HepG2 (cell line): ENCODE measurements around the gene NDUFB3. TPM values are rescaled to one million over a fixed set of nuclear protein-coding genes. Genes with fewer than 3 reads are reported as not detected.

ENCODE experiments used
- ATAC-seq: fragments of 200-7000 bp; cut with Tn5 transposase; 3 replicates; pipeline ENCODE4 v1.9.1; 2020; ENCODE audit warnings: mild to moderate bottlenecking, moderate library complexity
- BruUV-seq: library from RNA; stranded (reverse); fragments of 400-500 nt; replicated peaks from 2 replicates; lab custom pipeline; 2021; lab: Mats Ljungman, UMichigan
- CTCF ChIA-PET: fragments of 300-600 bp; formaldehyde crosslinking; extraction: SDS; loops from one replicate; lab custom pipeline; 2021; ENCODE audit warnings: low total read pairs, inconsistent platforms, low intra/inter-chr PET ratio; lab: Yijun Ruan, JAX
- POLR2A ChIA-PET: fragments of 350-600 bp; sonication (Branson Sonifier 250); formaldehyde crosslinking; loops from one replicate; lab custom pipeline; 2020; ENCODE audit warnings: antibody characterized with exemption, inconsistent platforms; lab: Yijun Ruan, JAX
- DNase-seq: peaks from one replicate; pipeline ENCODE4 v3.0.0-alpha.2; 2015; ENCODE audit warnings: low spot score
- FAIRE-seq: peaks from 3 replicates; lab custom pipeline; 2011; peaks lifted over from hg19 to GRCh38; lab: Jason Lieb, UNC
- H2AFZ ChIP-seq: one replicate; pipeline ENCODE4 v1.6.1; 2011; ENCODE audit warnings: low read length, inconsistent platforms
- H3K27ac ChIP-seq: fragments of 300-600 bp; 3 replicates; pipeline ENCODE4 v1.8.0; 2011; ENCODE audit warnings: mixed run types, mild to moderate bottlenecking, mixed read lengths, low read length, inconsistent platforms; ENCODE audit not compliant: insufficient read depth; ENCODE audit errors: extremely low read length
- H3K27me3 ChIP-seq, 2 experiments: fragments of 200-600 bp in 1 of 2; 2 replicates in 1 of 2; 3 replicates in 1 of 2; pipeline versions ENCODE4 v1.6.0 to v1.8.0; 2011; ENCODE audit warnings: low read length in 2 of 2, mild to moderate bottlenecking in 2 of 2, moderate library complexity in 2 of 2, inconsistent platforms in 1 of 2; ENCODE audit not compliant: insufficient read depth in 2 of 2, control insufficient read depth in 1 of 2
- H3K36me3 ChIP-seq, 2 experiments: fragments of 200-600 bp in 1 of 2; replicated peaks in 1 of 2; 2 replicates in 1 of 2; 3 replicates in 1 of 2; pipeline versions ENCODE4 v1.5.1 to v1.8.0; 2011; ENCODE audit warnings: low read length in 2 of 2, inconsistent platforms in 1 of 2; ENCODE audit not compliant: insufficient read depth in 2 of 2, control insufficient read depth in 1 of 2
- H3K4me1 ChIP-seq: 2 replicates; pipeline ENCODE4 v1.5.1; 2012; ENCODE audit warnings: low read length, inconsistent platforms; ENCODE audit not compliant: insufficient read depth
- H3K4me2 ChIP-seq: 2 replicates; pipeline ENCODE4 v1.6.0; 2011; ENCODE audit warnings: low read depth, low read length, inconsistent platforms
- H3K4me3 ChIP-seq, 3 experiments: fragments of 200-600 bp in 1 of 3; sonication (generic), shearing (Covaris generic) in 1 of 3; replicated peaks in 1 of 3; 2 replicates each; pipeline ENCODE4 v1.5.1; 2011 to 2016; ENCODE audit warnings: low read length in 3 of 3, inconsistent platforms in 2 of 3, low read depth in 2 of 3, mild to moderate bottlenecking in 2 of 3, control low read depth in 1 of 3, mixed read lengths in 1 of 3; ENCODE audit not compliant: insufficient read depth in 1 of 3
- H3K79me2 ChIP-seq: one replicate; pipeline ENCODE4 v1.6.1; 2011; ENCODE audit warnings: low read length, inconsistent platforms; ENCODE audit not compliant: insufficient read depth
- H3K9ac ChIP-seq: 2 replicates; pipeline ENCODE4 v1.6.0; 2011; ENCODE audit warnings: mild to moderate bottlenecking, low read depth, low read length, inconsistent platforms; ENCODE audit not compliant: insufficient read depth
- H3K9me3 ChIP-seq: 2 replicates; pipeline ENCODE4 v1.5.1; 2012; ENCODE audit warnings: mild to moderate bottlenecking, low read length
- H4K20me1 ChIP-seq: 2 replicates; pipeline ENCODE4 v1.6.0; 2011; ENCODE audit warnings: inconsistent platforms, mild to moderate bottlenecking, low read length, moderate library complexity; ENCODE audit not compliant: insufficient read depth
- ARNT2 ChIP-seq: sonication (generic); formaldehyde crosslinking; IDR thresholded peaks from 2 replicates; pipeline ENCODE4 v1.8.0; 2022; ENCODE audit warnings: mild to moderate bottlenecking, low read depth, missing genetic modification reagents, moderate library complexity
- FOXJ3 ChIP-seq: sonication (generic); formaldehyde crosslinking; IDR thresholded peaks from 2 replicates; pipeline ENCODE4 v1.4.0; 2020; ENCODE audit warnings: missing genetic modification reagents, mild to moderate bottlenecking, borderline replicate concordance
- GATAD2A ChIP-seq: IDR thresholded peaks from 2 replicates; pipeline ENCODE4 v1.6.1; 2016
- PBX3 ChIP-seq: sonication (generic); formaldehyde crosslinking; IDR thresholded peaks from 2 replicates; pipeline ENCODE4 v1.8.1; 2023; ENCODE audit warnings: missing genetic modification reagents, inconsistent platforms, borderline replicate concordance
- SYNCRIP ChIP-seq: fragments of 200-400 bp; formaldehyde crosslinking; IDR thresholded peaks from 2 replicates; pipeline ENCODE4 v1.6.1; 2018; ENCODE audit warnings: mild to moderate bottlenecking, low read depth, low read length; ENCODE audit not compliant: insufficient read depth
- XRCC5 ChIP-seq: fragments of 200-400 bp; formaldehyde crosslinking; optimal IDR thresholded peaks from 2 replicates; pipeline ENCODE3; 2017; ENCODE audit warnings: mild to moderate bottlenecking, low read length
- ZNF614 ChIP-seq: IDR thresholded peaks from 2 replicates; pipeline ENCODE4 v1.6.1; 2018; ENCODE audit warnings: missing biosample characterization, missing genetic modification reagents, inconsistent platforms, borderline replicate concordance
- ZNF816 ChIP-seq: sonication (generic); formaldehyde crosslinking; IDR thresholded peaks from 2 replicates; pipeline ENCODE4 v1.8.0; 2022; ENCODE audit warnings: missing genetic modification reagents, mild to moderate bottlenecking, borderline replicate concordance
- ZSCAN21 ChIP-seq: sonication (generic); formaldehyde crosslinking; IDR thresholded peaks from 2 replicates; pipeline ENCODE4 v1.8.0; 2022; ENCODE audit warnings: mild to moderate bottlenecking, missing genetic modification reagents, moderate library complexity, borderline replicate concordance
- WGBS: methylation state at CpG from one replicate; pipeline ENCODE4 v1.1.6; 2017; ENCODE audit warnings: low lambda C conversion rate; 5-methylcytosine and 5-hydroxymethylcytosine counted together
- in situ Hi-C: cut with HindIII; loops from 2 replicates; pipeline ENCODE4 v1.10.0; 2017; ENCODE audit warnings: low pct_unique_long_range_greater_than_20kb; ENCODE audit not compliant: extremely low pct_ligation_motif_present
- intact Hi-C: fragments of 100-400 bp; cut with micrococcal nuclease; formaldehyde crosslinking; loops from one replicate; pipeline ENCODE4 v1.10.0; 2022; ENCODE audit not compliant: unreplicated experiment
- polyA plus RNA-seq, 8 experiments: library from polyadenylated mRNA; depleted of rRNA in 3 of 8; stranded (reverse) in 7 of 8; unstranded in 1 of 8; fragments of >200 nt; fragmentation: Illumina TruSeq in 4 of 8; extraction: Trizol in 4 of 8; gene quantifications; 2 replicates each; pipeline versions ENCODE4 v1.2.1 to v1.2.3, GENCODE V29; 2011 to 2016; ENCODE audit warnings: low read depth in 4 of 8, missing spikeins in 1 of 8, mixed read lengths in 1 of 8; ENCODE audit not compliant: insufficient read depth in 1 of 8
- total RNA-seq, 5 experiments: library from RNA; depleted of rRNA; stranded (reverse); fragments of >200 nt; fragmentation: Illumina TruSeq; extraction: Trizol; gene quantifications; 2 replicates each; pipeline ENCODE4 v1.2.3, GENCODE V29; 2016; ENCODE audit warnings: low read depth in 1 of 5
- TF ChIP-seq, protein P1 (sequence below), 2 experiments: fragments of 450-650 bp in 1 of 2; sonication (generic) in 1 of 2; formaldehyde crosslinking; IDR thresholded peaks; 2 replicates each; pipeline versions ENCODE4 v1.5.0 to v1.8.0; 2020 to 2022; ENCODE audit warnings: mild to moderate bottlenecking in 1 of 2, missing genetic modification reagents in 1 of 2

Gene NDUFB3
- total and polyA plus RNA-seq, 2 of the 13 experiments (the other 11 are each of a cell fraction or from before 2014, with no cell fraction given), result 50.7 to 159 TPM

GRCh38 chr2:201118121-201118960 is 46.5 kb downstream of the NDUFB3 start:
- Histone ChIP-seq H2AFZ (no peak overlapping the region), H3K9ac (peak overlapping the region; percentile 94), H3K4me2 (peak overlapping the region; percentile 97), H3K4me1 (peaks cover 68% of the 10 kb centered on the region), H4K20me1 (peaks cover 14% of the 10 kb centered on the region), H3K36me3 (peaks cover 0 to 5% of the 10 kb centered on the region in 2 experiments; a peak in 2 of 5 replicates), H3K9me3 (no peaks in the 10 kb centered on the region), H3K4me3 (peak overlapping the region; percentile 86 to 90 (median 86)), H3K27ac (peak overlapping the region; percentile 91), H3K79me2 (peaks cover 65% of the 10 kb centered on the region), H3K27me3 (no peaks in the 10 kb centered on the region; a peak in 2 of 5 replicates)
- in situ Hi-C loops, result loop anchor here (5.0 kb wide), 1 partner anchor 46 kb away; the partner anchor contains the start of genes HYCC2 and NDUFB3
- ChIA-PET POLR2A (interaction anchor here (0.9 to 5.8 kb wide), 17 partner anchors 11 to 254 kb away, joined by 3 to 75 read pairs (median 10); partner anchors contain the start of genes CASP10, CLK1, HYCC2 and NDUFB3), CTCF (interaction anchor here (1.5 to 1.7 kb wide), 2 partner anchors 40 to 48 kb away, joined by 3 to 9 read pairs; no protein-coding TSS in a partner anchor)
- 1% methylated on average over 28 of the region's 48 CpGs for WGBS
- peak; percentile 58 for FAIRE-seq
- no TSS peak for BruUV-seq
- intact Hi-C loops, result loop anchor here (1.0 to 5.0 kb wide), 2 partner anchors 40 to 231 kb away; partner anchors contain the start of genes NIF3L1 and PPIL3
- DNase-seq, result peak; percentile 88
- peak; percentile 47 for ATAC-seq
- TF ChIP-seq FOXJ3 (CRISPR knock-in tag) (peak; percentile 30; the same call in 1 of the 2 replicates), ZSCAN21 (peak; percentile 63; the same call in 1 of the 2 replicates), XRCC5 (peak; percentile 96), PBX3 (CRISPR knock-in tag) (no peak), ARNT2 (CRISPR knock-in tag) (peak; percentile 82), ZNF816 (peak; percentile 86; the same call in 1 of the 2 replicates), ZNF614 (CRISPR knock-in tag) (no peak), SYNCRIP (no peak), GATAD2A (CRISPR knock-in tag) (peak; percentile 85)
- TF ChIP-seq, protein P1, sequence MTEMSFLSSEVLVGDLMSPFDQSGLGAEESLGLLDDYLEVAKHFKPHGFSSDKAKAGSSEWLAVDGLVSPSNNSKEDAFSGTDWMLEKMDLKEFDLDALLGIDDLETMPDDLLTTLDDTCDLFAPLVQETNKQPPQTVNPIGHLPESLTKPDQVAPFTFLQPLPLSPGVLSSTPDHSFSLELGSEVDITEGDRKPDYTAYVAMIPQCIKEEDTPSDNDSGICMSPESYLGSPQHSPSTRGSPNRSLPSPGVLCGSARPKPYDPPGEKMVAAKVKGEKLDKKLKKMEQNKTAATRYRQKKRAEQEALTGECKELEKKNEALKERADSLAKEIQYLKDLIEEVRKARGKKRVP (CRISPR knock-in tag; IDR thresholded peaks at IDR 0.05), result peak in 1 of 2 experiments; percentile 54; a peak in 2 of 4 replicates
